Inflammatory macrophage treated with lipopolysaccharide for 1 hour (primary cell): ENCODE data around the gene ARHGEF1.
A peak's percentile ranks its signal among the peaks of the same experiment; 100 is the strongest.

Source experiments
- DNase-seq, 2 donors: peaks; one replicate each; pipeline ENCODE4 v3.0.0-alpha.2; 2020 to 2022

Gene ARHGEF1, protein sequence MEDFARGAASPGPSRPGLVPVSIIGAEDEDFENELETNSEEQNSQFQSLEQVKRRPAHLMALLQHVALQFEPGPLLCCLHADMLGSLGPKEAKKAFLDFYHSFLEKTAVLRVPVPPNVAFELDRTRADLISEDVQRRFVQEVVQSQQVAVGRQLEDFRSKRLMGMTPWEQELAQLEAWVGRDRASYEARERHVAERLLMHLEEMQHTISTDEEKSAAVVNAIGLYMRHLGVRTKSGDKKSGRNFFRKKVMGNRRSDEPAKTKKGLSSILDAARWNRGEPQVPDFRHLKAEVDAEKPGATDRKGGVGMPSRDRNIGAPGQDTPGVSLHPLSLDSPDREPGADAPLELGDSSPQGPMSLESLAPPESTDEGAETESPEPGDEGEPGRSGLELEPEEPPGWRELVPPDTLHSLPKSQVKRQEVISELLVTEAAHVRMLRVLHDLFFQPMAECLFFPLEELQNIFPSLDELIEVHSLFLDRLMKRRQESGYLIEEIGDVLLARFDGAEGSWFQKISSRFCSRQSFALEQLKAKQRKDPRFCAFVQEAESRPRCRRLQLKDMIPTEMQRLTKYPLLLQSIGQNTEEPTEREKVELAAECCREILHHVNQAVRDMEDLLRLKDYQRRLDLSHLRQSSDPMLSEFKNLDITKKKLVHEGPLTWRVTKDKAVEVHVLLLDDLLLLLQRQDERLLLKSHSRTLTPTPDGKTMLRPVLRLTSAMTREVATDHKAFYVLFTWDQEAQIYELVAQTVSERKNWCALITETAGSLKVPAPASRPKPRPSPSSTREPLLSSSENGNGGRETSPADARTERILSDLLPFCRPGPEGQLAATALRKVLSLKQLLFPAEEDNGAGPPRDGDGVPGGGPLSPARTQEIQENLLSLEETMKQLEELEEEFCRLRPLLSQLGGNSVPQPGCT

DNA sequence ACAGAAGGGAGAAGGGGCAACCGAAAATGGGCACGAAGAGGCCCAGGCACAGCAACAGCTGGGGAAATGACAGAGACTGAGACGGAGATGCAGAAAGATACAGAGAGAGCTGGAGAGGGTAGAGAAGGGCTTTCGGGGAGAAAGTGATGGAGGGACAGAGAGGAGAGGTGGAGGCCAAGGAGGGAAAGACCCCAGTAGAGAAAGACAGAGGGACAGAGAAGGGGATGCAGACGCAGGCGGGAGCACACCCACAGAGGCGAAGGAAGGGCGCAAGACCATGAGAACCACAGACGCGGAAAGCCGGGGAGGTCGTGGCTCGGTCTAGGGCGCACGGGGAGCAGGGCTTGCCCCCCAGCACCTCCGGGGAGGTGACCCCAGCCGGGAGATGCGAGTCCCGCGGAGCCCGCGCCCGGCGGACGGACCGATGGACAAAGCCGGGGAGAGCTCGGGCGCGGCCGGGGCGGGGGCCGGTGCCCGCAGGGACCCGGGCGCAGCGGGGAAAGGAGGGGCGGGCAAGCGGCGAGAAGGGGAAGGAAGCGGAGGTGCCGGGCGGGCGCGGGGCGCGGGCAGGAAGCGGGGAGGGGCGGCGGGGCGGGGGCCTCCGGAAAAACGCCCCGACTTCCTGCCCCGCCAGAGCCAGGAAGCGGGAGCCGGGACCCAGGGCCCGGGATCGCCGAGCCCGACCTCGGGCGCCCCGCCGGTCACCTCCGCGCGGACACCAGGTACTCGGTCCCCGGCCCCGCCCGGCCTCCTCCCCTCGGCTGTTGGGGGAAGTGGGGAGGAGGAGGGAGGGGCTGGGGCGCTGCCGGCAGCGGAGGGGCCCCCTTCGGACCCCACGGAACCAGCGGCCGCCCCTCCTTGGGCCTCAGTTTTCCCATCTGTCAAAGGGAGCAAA lies at the start of gene ARHGEF1:
ARHGEF1 (plus strand) TSS at position 617 of the 895 bp plus-strand sequence. CDS start 4,899 bp downstream, outside the sequence.
- DNase-seq: peak in 1 of 2 donors; percentile 32

DNA sequence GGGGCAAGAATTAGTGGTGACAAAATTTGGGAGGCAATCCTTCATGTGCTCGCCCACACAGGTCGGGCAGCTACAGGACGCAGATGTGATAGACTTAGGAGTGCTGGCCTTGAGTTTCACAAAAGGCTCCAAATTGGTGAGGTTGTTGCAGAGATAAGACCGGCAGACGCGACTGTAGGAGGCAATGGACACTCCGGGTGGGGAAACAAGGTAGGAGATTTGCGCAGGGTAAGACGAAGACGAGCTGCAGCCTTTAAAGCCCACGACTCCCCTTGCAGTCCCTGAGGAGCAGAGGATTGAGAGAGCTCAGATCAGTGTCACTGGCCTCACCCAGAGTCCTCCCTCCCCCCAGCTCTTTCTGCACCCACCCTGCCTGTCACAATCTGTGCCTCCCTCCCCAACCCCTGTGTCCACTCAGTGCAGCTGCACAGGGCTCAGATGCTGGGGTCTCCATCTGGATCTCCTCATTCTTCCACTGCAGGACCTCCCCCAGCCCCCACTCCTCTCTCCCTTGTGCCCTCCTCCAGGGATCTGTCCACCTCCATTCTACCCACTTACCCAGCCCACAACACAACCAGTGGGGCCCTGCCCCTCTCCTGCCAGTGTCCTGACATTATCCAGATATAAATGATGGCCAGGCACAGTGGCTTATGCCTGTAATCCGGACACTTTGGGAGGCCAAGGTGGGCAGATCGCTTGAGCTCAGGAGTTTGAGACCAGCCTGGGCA lies 44.8 kb upstream of the ARHGEF1 start:
- DNase-seq: no peak

DNA sequence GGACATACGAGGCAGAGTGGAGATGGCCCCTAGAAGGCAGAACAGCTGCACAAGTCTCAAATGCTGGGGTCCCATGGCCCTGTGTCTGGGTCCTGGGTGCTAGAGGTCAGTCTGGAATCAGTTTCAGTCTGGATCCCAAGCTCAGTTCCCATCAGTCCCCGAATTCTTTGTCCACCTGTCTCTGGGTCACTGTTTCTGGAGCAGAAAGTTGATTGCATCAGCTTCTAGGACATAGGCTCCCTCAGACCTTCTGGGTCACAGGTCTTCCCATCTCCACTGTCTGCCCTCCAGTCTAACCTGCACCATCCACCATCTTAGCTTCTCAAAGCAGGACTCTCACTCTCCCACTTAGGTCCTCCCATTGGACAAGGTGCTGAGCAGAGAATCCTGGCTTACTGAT lies 43.8 kb upstream of the ARHGEF1 start:
- no peak for DNase-seq

DNA sequence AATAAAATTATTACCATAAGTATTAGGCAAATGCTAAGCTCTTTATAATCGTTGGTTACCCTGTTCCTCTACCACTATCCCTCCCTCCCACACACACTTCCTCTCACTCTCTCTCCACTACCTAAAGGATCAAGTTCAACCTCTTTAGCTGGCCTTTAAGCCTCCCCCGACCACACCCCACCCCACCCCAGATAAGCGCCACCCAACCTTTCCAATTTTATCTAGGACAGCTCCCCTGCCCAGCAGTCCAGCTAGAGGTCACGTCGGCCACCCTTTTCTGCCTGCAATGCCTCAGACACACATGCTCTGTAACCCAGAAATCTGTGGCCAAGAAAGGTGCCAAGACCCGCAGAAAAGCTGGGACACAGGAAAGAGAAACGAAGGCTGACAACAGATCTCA lies 39.6 kb upstream of the ARHGEF1 start:
- no peak for DNase-seq

DNA sequence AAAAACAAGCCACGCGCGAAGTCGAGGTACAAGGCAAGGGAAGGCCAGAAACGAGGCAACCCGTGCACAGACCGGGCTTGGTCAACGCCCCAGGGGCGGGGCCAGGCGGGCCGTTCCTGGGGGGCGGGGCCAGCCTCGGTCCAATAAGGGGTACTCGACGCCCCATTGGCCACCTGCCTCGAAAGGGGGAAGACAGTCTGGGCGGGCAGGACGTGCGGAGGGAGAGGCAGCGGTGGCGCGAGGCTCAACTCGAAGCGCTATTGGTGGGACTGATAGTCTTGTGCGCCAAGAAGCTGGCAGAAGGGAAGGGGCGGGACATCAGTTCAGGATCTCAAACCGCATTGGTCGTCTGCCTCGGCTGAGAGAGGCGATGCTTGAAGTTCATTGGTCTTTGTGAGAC lies 38.4 kb upstream of the ARHGEF1 start, which contains the start of gene LYPD4:
LYPD4 (minus strand) TSS at position 83 of the 400 bp plus-strand sequence. CDS start 5,398 bp downstream, outside the sequence.
- DNase-seq: no peak

GRCh38 chr19:41845001-41845050 lies 38.2 kb upstream of the ARHGEF1 start, which contains the start of gene DMRTC2:
Gene DMRTC2, plus strand, starts transcription at chr19:41845042. Its CDS starts 2,387 bp downstream, at chr19:41847429.
- no peak for DNase-seq

- no peak for DNase-seq
Observed at GRCh38 chr19:41845051-41845590, 37.9 kb upstream of the ARHGEF1 start.

DNA sequence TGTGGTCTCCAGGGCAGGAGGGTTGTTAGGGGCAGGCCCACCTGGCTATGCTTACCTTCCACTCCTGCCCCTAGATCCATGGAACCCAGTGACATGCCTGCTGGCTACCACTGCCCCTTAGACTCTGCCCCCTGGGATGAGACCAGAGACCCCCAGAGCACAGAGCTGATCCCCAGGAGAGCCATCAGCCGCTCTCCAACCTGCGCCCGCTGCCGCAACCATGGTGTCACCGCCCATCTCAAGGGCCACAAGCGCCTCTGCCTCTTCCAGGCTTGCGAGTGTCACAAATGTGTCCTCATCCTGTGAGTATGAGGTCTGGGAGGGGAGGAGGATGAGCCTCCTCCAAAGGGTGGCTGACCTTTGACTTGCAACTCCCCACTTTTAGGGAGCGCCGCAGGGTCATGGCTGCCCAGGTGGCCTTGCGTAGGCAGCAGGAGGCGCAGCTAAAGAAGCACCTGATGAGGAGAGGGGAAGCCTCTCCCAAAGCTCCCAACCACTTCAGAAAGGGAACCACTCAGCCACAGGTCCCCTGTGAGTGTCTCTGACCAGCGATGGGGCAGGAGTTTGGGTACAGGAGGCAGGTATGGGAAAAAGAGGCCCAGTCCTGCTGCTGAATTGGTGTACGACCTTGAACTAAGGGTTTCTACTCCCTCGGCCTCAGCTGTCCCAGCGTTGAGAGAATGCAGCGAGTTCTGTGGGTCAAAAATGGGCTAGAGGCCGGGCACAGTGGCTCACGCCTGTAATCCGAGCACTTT lies 35.5 kb upstream of the ARHGEF1 start:
- DNase-seq: no peak

GRCh38 chr19:41848666-41849065 lies 34.3 kb upstream of the ARHGEF1 start:
- no peak for DNase-seq

GRCh38 chr19:41849067-41849466 lies 33.9 kb upstream of the ARHGEF1 start:
- DNase-seq: no peak

DNA sequence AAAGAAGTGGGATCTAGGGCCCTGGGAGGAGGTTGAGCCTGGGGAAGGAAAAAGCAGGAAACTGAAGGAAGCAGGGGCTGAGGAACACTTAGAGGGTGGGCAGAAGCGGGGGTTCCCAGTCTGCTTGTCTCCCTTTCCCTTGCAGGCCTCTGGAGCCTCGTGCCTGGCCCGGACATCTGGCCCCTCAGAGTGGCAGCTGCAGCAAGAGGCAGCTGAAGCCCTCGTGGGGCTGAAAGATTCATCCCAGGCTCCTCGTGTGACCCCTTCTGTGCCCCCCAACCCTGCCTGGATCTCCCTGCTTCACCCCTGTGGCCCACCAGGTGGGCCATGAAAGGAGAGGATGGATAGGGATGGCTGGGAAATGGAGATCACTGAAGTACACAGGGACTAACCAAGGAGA lies 32.6 kb upstream of the ARHGEF1 start:
- DNase-seq: no peak

DNA sequence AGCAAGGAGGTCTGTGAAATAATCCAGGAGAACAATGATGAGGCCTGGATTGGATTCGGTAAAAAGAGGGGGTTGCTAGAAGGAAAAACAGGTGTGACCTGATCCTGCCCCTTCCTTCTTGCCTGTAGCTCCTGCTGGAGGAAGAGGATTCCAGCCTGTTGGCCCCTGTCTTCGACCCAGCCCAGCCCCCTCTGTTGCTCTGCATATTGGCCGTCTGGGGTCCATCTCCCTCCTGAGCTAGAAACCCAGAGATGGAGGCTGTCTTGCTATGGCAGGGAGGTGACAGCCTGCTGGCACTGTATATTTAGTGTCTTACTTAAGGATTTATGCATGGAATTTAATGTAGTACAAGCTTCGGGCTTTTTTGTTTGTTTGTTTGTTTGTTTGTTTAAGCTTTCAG lies 31.5 kb upstream of the ARHGEF1 start:
- DNase-seq: no peak

GRCh38 chr19:41853344-41853743 lies 29.6 kb upstream of the ARHGEF1 start:
- no peak for DNase-seq

- no peak for DNase-seq
Observed at GRCh38 chr19:41853768-41854167, 29.2 kb upstream of the ARHGEF1 start.

DNA sequence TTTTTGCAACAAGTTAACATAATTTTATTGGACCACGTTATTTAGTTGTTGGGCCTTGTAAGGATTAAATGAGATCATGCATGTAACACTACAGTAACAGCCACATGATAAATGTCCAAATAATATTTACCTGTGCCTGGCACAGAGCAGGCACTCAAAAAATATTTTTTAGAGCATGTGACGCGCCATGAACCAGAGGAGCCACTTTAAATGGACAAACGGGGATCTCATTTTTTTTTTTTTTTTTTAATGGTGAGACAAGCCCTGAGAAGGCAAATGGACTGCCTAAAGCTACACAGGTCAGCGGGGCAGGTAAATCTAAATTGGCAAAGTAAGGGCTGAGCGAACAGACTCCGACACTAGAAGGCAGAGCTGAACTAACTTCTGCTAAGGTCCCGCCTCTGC lies 23.8 kb upstream of the ARHGEF1 start:
- DNase-seq: no peak

- peak; percentile 98 to 99 for DNase-seq
Observed at GRCh38 chr19:41859618-41860418, 23.2 kb upstream of the ARHGEF1 start, which contains the start of gene RPS19. Gene RPS19, plus strand, starts transcription at chr19:41860255. Its CDS starts 520 bp downstream, at chr19:41860775.

GRCh38 chr19:41860419-41861115 lies 22.4 kb upstream of the ARHGEF1 start:
- DNase-seq: peak in 1 of 2 donors; percentile 24

DNA sequence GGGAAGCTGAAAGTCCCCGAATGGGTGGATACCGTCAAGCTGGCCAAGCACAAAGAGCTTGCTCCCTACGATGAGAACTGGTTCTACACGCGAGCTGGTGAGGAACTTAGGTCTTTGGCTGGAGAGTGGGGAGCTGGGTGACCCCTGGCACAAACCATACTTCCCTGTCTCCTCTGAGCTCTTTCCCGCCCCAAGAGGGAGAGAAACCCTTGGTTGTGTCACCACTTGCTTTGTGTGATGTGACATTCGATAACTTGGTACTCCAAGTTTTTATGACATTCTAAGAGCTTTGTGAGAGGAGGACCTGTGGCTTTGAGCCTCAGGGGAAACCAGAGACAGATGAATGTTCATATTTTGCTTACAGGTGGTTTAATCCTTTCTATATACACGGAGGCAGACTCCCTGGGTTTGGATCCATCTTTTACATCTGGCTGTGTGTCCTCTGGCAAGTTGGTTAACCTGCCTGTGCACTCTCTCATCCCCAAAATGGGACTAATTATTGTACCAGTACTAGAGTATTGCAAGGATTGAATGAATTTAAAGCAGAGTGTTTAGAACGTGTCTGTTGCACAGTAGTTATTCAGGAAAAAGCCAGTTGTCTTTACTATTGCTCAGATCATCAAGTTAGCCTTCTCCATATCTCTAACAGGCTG lies 21.7 kb upstream of the ARHGEF1 start:
- DNase-seq: peak in 1 of 2 donors; percentile 20

GRCh38 chr19:41861846-41862245 lies 21.1 kb upstream of the ARHGEF1 start:
- no peak for DNase-seq
